NCI-H1436 treated with DMSO at 0.1 percent for 48 hours (cell line): Measurements from ENCODE around the gene OVOL2.
"Not testable (repeated sequence)": the region's sequence is repeated elsewhere in the genome, so short reads cannot be mapped to it uniquely, and the experiment has no call there.

Source experiments
- DNase-seq: peaks from one replicate; lab custom pipeline; 2025; lab: John Stamatoyannopoulos, UW

OVOL2 gene

GRCh38 chr20:18057101-18057993 is at the start of gene OVOL2:
Gene OVOL2, minus strand, starts transcription at chr20:18057916. Its CDS starts 282 bp downstream, at chr20:18057634.
- DNase-seq: no peak

DNA sequence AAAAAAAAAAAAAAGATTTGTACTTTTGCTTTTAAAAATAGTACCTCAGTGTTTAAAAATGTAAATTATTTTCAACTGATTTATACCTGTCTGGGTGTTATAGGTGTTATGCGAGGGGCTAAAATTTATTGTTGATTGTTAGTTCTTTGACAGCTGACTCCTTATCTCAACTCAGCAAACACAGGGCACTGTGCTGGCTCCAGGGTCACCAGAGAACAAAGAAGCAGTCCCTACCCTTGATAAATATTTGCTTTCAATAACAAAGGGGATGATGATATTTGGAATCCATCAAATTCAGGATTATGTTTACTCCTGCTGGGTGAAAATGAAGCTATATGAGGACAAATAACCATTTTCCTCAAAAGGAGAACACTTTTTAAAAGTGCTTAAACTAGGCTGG is 45.8 kb upstream of the OVOL2 start:
- DNase-seq: no peak

- no peak for DNase-seq
Observed at GRCh38 chr20:18101125-18101810, 43.6 kb upstream of the OVOL2 start.

- not testable (repeated sequence) for DNase-seq
Observed at GRCh38 chr20:18100569-18100968, 42.9 kb upstream of the OVOL2 start.

- DNase-seq: no peak
Observed at GRCh38 chr20:18094191-18094590, 36.5 kb upstream of the OVOL2 start.

GRCh38 chr20:18093388-18093787 is 35.7 kb upstream of the OVOL2 start:
- no peak for DNase-seq

DNA sequence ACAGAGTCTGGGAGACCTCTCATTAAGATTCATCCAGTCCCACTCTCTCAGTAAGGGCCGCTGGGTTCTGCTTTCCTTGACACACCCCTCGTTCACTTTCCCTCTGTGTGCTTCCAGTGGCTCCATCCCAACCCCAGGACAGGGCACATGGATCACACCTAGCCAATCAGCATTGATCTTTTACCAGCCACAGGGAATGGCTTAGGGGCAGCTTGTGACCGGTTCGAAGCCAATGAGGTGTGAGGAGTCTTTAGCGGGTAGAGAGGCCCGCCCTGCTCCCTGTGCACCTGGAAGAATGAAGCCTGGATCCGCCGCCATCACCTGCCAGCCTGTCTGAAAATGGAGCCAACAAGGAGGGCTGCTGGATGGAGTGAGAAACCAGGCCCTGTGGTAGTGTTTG is 35.2 kb upstream of the OVOL2 start:
- no peak for DNase-seq

- DNase-seq: no peak
Observed at GRCh38 chr20:18091623-18092022, 33.9 kb upstream of the OVOL2 start.

- no peak for DNase-seq
Observed at GRCh38 chr20:18090477-18090876, 32.8 kb upstream of the OVOL2 start.

- DNase-seq: no peak
Observed at GRCh38 chr20:18090044-18090443, 32.3 kb upstream of the OVOL2 start.

GRCh38 chr20:18088841-18089240 is 31.1 kb upstream of the OVOL2 start:
- not testable (repeated sequence) for DNase-seq

- not testable (repeated sequence) for DNase-seq
Observed at GRCh38 chr20:18088298-18088697, 30.6 kb upstream of the OVOL2 start.

- DNase-seq: no peak
Observed at GRCh38 chr20:18087054-18087453, 29.3 kb upstream of the OVOL2 start.

DNA sequence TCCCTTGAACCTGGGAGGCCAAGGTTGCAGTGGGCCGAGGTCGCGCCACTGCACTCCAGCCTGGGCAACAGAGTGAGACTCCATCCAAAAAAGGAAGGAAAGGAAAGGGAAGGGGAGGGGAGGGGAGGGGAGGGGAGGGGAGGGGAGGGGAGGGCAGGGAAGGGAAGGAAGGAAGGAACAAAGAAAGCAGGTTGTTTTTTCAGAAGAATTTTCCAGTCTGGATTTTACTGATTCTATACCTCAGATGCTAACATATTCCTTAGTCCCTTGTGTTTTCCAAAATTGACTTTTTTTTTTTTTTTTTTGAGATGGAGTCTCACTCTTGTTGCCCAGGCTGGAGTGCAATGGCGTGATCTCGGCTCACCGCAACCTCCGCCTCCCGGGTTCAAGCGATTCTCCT is 23.1 kb upstream of the OVOL2 start:
- DNase-seq: not testable (repeated sequence)

GRCh38 chr20:18079756-18080353 is 22.1 kb upstream of the OVOL2 start:
- DNase-seq: no peak

- DNase-seq: no peak
Observed at GRCh38 chr20:18077157-18077556, 19.4 kb upstream of the OVOL2 start.

GRCh38 chr20:18072532-18072931 is 14.8 kb upstream of the OVOL2 start:
- no peak for DNase-seq

GRCh38 chr20:18066421-18067333 is 9.0 kb upstream of the OVOL2 start:
- DNase-seq: no peak

DNA sequence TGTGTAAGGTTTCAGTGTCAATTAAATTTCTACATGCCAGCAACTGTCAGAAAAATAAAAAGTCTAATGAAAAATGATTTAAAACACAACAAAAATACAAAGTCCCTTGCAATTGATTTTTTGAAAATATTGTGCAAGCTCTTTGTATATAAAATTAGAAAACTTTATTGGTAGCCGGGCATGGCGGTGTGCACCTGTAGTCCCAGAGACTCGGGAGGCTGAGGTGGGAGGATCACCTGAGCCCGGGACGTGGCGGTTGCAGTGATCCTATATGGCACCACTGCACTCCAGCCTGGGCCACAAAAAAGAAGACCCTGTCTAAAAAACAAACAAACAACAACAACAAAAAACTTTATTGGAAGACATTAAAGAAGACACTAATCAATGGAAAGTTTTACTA is 6.0 kb upstream of the OVOL2 start:
- no peak for DNase-seq

DNA sequence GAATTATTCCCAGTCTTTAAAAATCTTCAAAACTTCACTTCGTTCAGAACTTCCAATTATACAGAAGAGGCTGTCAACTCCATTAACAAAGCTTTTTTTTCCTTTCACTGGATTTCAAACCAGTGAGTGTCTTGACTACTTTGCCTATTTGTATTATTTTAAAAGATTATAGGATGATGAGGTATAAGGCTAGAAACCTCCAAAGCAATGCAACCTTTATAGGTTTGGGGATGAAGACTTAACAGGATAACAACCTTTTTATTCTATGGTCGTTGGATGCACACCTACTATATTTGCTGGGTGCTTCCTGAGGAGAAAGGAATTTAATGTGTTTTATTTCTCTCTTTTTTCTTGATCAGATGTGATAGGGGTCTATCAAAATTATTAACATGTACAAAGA is 1.9 kb upstream of the OVOL2 start:
- no peak for DNase-seq

DNA sequence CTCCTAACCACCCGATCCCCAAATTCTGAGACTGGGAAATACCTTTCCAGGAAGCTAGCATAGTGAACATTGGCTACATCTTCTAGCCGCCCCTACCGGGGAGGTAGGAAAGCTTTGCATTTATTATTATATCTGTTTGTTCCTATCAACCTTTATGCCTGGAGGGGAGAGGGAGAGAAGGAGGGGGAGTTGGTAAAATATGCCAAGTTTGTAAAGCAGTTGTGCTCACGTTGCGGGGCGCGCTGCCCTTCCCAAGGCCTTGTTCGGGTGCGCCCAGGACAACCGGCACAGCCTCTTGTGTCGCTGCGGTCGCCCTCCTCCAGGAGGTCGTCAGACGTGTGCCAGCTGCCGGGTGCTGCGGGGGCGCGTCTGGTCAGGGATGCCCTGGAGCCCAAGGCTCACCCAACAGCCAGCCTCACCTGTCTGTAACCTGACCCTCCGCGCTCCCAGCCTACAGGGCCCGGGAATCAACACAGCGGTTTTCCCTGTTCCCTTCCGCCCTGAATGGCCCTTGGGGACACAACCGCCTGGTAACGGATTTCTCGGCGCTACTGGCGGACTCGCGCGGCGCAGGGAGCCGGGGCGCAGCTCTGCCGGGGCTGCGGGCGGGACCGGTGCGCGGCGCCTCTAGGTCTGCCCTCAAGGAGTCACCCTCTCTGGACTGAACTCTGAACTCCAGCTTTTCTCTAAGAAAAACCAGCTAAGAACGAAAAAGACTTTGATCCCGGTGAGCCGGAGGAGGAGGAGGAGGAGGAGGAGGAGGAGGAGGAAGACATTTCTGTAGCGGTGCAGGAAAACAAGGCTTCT is 1.1 kb upstream of the OVOL2 start:
- DNase-seq: no peak
